OCI-LY7 (cell line): ENCODE data around the gene HIF3A.

Source experiments
- EZH2phosphoT487 ChIP-seq: fragments of 200-600 bp; sonication (generic); IDR thresholded peaks from 2 replicates; pipeline ENCODE4 v1.6.1; 2018; ENCODE audit warnings: low read depth, borderline replicate concordance, mild to moderate bottlenecking, mixed run types, antibody characterized with exemption, low read length, moderate library complexity, mixed read lengths
- TF ChIP-seq, protein P1 (sequence below): fragments of 200-600 bp; sonication (generic); conservative IDR thresholded peaks from 2 replicates; pipeline ENCODE4 v1.5.1; 2014; ENCODE audit warnings: mild to moderate bottlenecking, antibody characterized with exemption, low read length, moderate library complexity, mixed read lengths

DNA sequence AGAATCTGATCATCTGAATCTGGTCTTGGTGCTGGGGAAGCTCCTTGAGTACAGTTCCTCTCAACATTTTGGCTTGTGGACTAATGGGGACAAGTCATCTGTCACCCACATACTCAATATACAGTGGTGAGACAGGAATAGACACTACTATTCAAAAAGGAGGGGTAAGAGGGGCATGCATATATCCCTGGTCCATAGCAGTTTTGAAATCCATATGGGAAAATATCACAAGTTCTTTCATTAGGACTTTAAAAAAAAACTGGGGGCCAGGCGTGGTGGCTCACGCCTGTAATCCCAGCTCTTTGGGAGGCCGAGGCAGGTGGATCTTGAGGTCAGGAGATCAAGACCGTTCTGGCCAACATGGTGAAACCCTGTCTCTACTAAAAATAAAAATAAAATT, 29.8 kb downstream of the HIF3A start:
- TF ChIP-seq, protein P1, sequence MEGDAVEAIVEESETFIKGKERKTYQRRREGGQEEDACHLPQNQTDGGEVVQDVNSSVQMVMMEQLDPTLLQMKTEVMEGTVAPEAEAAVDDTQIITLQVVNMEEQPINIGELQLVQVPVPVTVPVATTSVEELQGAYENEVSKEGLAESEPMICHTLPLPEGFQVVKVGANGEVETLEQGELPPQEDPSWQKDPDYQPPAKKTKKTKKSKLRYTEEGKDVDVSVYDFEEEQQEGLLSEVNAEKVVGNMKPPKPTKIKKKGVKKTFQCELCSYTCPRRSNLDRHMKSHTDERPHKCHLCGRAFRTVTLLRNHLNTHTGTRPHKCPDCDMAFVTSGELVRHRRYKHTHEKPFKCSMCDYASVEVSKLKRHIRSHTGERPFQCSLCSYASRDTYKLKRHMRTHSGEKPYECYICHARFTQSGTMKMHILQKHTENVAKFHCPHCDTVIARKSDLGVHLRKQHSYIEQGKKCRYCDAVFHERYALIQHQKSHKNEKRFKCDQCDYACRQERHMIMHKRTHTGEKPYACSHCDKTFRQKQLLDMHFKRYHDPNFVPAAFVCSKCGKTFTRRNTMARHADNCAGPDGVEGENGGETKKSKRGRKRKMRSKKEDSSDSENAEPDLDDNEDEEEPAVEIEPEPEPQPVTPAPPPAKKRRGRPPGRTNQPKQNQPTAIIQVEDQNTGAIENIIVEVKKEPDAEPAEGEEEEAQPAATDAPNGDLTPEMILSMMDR: no peak
- TF ChIP-seq EZH2phosphoT487: no peak
